HG03095 (cell line): Measurements from ENCODE around the gene CHMP2A.
"Not testable (repeated sequence)": the region's sequence is repeated elsewhere in the genome, so short reads cannot be mapped to it uniquely, and the experiment has no call there.

Experiments used
- ATAC-seq: cut with Tn5 transposase; IDR thresholded peaks from one replicate; pipeline ENCODE4 v1.9.1; 2021; ENCODE audit warnings: moderate library complexity; ENCODE audit not compliant: unreplicated experiment

CHMP2A gene

GRCh38 chr19:58542641-58543372, 12.1 kb downstream of the CHMP2A start:
- ATAC-seq, result not testable (repeated sequence)

GRCh38 chr19:58539169-58539559, 15.7 kb downstream of the CHMP2A start:
- ATAC-seq, result not testable (repeated sequence)

GRCh38 chr19:58538257-58539168, 16.4 kb downstream of the CHMP2A start:
- no peak for ATAC-seq

- ATAC-seq, result no peak
Measured at GRCh38 chr19:58536852-58537798, 17.8 kb downstream of the CHMP2A start.

- ATAC-seq, result no peak
Measured at GRCh38 chr19:58535857-58536256, 19.0 kb downstream of the CHMP2A start.

- no peak for ATAC-seq
Measured at GRCh38 chr19:58531034-58531840, 23.7 kb downstream of the CHMP2A start.

- no peak for ATAC-seq
Measured at GRCh38 chr19:58529405-58529804, 25.5 kb downstream of the CHMP2A start.

GRCh38 chr19:58522709-58523108, 32.2 kb downstream of the CHMP2A start:
- ATAC-seq, result no peak

- no peak for ATAC-seq
Measured at GRCh38 chr19:58521651-58522050, 33.3 kb downstream of the CHMP2A start.

GRCh38 chr19:58520257-58520599, 34.7 kb downstream of the CHMP2A start:
- no peak for ATAC-seq

- peak; percentile 71 for ATAC-seq
Measured at GRCh38 chr19:58519355-58520256, 35.3 kb downstream of the CHMP2A start, which contains the start of gene ZBTB45. Gene ZBTB45 (minus strand): TSS chr19:58519810. CDS start chr19:58517673, 2,137 bp downstream.

- no peak for ATAC-seq
Measured at GRCh38 chr19:58519087-58519354, 35.9 kb downstream of the CHMP2A start.

GRCh38 chr19:58518256-58519086, 36.4 kb downstream of the CHMP2A start:
- ATAC-seq, result no peak

GRCh38 chr19:58516964-58517833, 37.7 kb downstream of the CHMP2A start:
- no peak for ATAC-seq

- ATAC-seq, result no peak
Measured at GRCh38 chr19:58516246-58516836, 38.6 kb downstream of the CHMP2A start.

GRCh38 chr19:58515259-58515658, 39.6 kb downstream of the CHMP2A start:
- ATAC-seq, result no peak

GRCh38 chr19:58514564-58515022, 40.3 kb downstream of the CHMP2A start:
- ATAC-seq, result no peak
